ENCODE results near the gene TMOD2.

DNA sequence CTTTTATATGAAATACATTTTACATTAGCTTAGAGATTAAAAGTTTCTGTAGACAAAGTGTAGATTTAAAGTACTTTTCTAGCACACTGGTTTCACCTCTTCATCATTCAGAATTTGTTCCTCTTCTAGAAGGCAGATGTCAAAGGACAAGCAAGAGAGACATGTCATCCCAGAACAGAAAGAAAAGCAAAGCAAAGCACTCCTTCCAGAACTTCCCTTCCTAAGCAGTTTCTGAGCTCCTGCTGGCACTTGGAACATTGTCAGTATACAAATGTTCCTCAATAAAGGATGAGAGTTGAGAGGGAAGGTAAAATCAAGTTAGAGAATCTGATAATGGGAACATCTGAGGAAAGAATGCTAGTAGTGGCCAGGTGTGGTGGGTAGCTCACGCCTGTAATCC lies 104.2 kb downstream of the TMOD2 start:
- TF ChIP-seq, protein P1, sequence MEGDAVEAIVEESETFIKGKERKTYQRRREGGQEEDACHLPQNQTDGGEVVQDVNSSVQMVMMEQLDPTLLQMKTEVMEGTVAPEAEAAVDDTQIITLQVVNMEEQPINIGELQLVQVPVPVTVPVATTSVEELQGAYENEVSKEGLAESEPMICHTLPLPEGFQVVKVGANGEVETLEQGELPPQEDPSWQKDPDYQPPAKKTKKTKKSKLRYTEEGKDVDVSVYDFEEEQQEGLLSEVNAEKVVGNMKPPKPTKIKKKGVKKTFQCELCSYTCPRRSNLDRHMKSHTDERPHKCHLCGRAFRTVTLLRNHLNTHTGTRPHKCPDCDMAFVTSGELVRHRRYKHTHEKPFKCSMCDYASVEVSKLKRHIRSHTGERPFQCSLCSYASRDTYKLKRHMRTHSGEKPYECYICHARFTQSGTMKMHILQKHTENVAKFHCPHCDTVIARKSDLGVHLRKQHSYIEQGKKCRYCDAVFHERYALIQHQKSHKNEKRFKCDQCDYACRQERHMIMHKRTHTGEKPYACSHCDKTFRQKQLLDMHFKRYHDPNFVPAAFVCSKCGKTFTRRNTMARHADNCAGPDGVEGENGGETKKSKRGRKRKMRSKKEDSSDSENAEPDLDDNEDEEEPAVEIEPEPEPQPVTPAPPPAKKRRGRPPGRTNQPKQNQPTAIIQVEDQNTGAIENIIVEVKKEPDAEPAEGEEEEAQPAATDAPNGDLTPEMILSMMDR (IDR thresholded peaks at IDR 0.05; ENCODE audit: low read depth, low read length) = no peak
- no peak for TF ChIP-seq POLR2A (IDR thresholded peaks at IDR 0.05; ENCODE audit: extremely low read depth, insufficient read length)
- TF ChIP-seq, protein P2, sequence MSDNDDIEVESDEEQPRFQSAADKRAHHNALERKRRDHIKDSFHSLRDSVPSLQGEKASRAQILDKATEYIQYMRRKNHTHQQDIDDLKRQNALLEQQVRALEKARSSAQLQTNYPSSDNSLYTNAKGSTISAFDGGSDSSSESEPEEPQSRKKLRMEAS (IDR thresholded peaks at IDR 0.05; ENCODE audit: low read depth, low read length) = no peak
- TF ChIP-seq MYC (IDR thresholded peaks at IDR 0.05; ENCODE audit: low read depth, low read length) = no peak
